Measurements from ENCODE around the gene LRP1.

Gene LRP1

GRCh38 chr12:57103856-57104255 is 24.4 kb upstream of the LRP1 start:
- H3K36me3 ChIP-seq (ENCODE audit: control insufficient read depth in 5 of 5, insufficient read depth in 5 of 5, low read length in 5 of 5), result peaks cover 0 to 81% (median 67%) of the 10 kb centered on the region in 5 donors
- no peaks in the 10 kb centered on the region for H3K9me3 ChIP-seq (ENCODE audit: control insufficient read depth in 5 of 5, low read length in 5 of 5)
- H3K4me3 ChIP-seq (ENCODE audit: low read depth in 1 of 5, low read length in 5 of 5), result no peak overlapping the region
- peaks cover 3 to 15% (median 10%) of the 10 kb centered on the region in 5 donors for H3K4me1 ChIP-seq (ENCODE audit: control insufficient read depth in 5 of 5, insufficient read depth in 5 of 5, low read length in 5 of 5)
- H3K9ac ChIP-seq (ENCODE audit: low read length in 5 of 5), result no peak overlapping the region
- no peaks in the 10 kb centered on the region for H3K27me3 ChIP-seq (ENCODE audit: control insufficient read depth in 5 of 5, insufficient read depth in 4 of 5, low read length in 5 of 5)
- H3K27ac ChIP-seq (ENCODE audit: low read depth, low read length), result no peak overlapping the region

- no peak overlapping the region for H3K27ac ChIP-seq (ENCODE audit: low read depth, low read length)
- no peaks in the 10 kb centered on the region for H3K9me3 ChIP-seq (ENCODE audit: control insufficient read depth in 5 of 5, low read length in 5 of 5)
- no peak overlapping the region for H3K4me3 ChIP-seq (ENCODE audit: low read depth in 1 of 5, low read length in 5 of 5)
- H3K4me1 ChIP-seq (ENCODE audit: control insufficient read depth in 5 of 5, insufficient read depth in 5 of 5, low read length in 5 of 5), result peaks cover 3 to 17% (median 13%) of the 10 kb centered on the region in 5 donors
- no peak overlapping the region for H3K9ac ChIP-seq (ENCODE audit: low read length in 5 of 5)
- no peaks in the 10 kb centered on the region for H3K27me3 ChIP-seq (ENCODE audit: control insufficient read depth in 5 of 5, insufficient read depth in 4 of 5, low read length in 5 of 5)
- peaks cover 0 to 76% (median 61%) of the 10 kb centered on the region in 5 donors for H3K36me3 ChIP-seq (ENCODE audit: control insufficient read depth in 5 of 5, insufficient read depth in 5 of 5, low read length in 5 of 5)
Measured at GRCh38 chr12:57104292-57104910, 23.9 kb upstream of the LRP1 start.

GRCh38 chr12:57105011-57105753 is 23.1 kb upstream of the LRP1 start:
- no peaks in the 10 kb centered on the region for H3K27me3 ChIP-seq (ENCODE audit: control insufficient read depth in 5 of 5, insufficient read depth in 4 of 5, low read length in 5 of 5)
- peaks cover 3 to 25% (median 21%) of the 10 kb centered on the region in 5 donors for H3K4me1 ChIP-seq (ENCODE audit: control insufficient read depth in 5 of 5, insufficient read depth in 5 of 5, low read length in 5 of 5)
- no peaks in the 10 kb centered on the region for H3K9me3 ChIP-seq (ENCODE audit: control insufficient read depth in 5 of 5, low read length in 5 of 5)
- no peak overlapping the region for H3K4me3 ChIP-seq (ENCODE audit: low read depth in 1 of 5, low read length in 5 of 5)
- H3K9ac ChIP-seq (ENCODE audit: low read length in 5 of 5), result no peak overlapping the region
- no peak overlapping the region for H3K27ac ChIP-seq (ENCODE audit: low read depth, low read length)
- H3K36me3 ChIP-seq (ENCODE audit: control insufficient read depth in 5 of 5, insufficient read depth in 5 of 5, low read length in 5 of 5), result peaks cover 0 to 68% (median 53%) of the 10 kb centered on the region in 5 donors

GRCh38 chr12:57106021-57106708 is 22.1 kb upstream of the LRP1 start:
- H3K4me1 ChIP-seq (ENCODE audit: control insufficient read depth in 5 of 5, insufficient read depth in 5 of 5, low read length in 5 of 5), result peaks cover 3 to 31% (median 30%) of the 10 kb centered on the region in 5 donors
- H3K9ac ChIP-seq (ENCODE audit: low read length in 5 of 5), result no peak overlapping the region
- no peaks in the 10 kb centered on the region for H3K27me3 ChIP-seq (ENCODE audit: control insufficient read depth in 5 of 5, insufficient read depth in 4 of 5, low read length in 5 of 5)
- H3K9me3 ChIP-seq (ENCODE audit: control insufficient read depth in 5 of 5, low read length in 5 of 5), result no peaks in the 10 kb centered on the region
- H3K4me3 ChIP-seq (ENCODE audit: low read depth in 1 of 5, low read length in 5 of 5), result no peak overlapping the region
- no peak overlapping the region for H3K27ac ChIP-seq (ENCODE audit: low read depth, low read length)
- peaks cover 0 to 63% (median 53%) of the 10 kb centered on the region in 5 donors for H3K36me3 ChIP-seq (ENCODE audit: control insufficient read depth in 5 of 5, insufficient read depth in 5 of 5, low read length in 5 of 5)

- no peak overlapping the region for H3K27ac ChIP-seq (ENCODE audit: low read depth, low read length)
- H3K9me3 ChIP-seq (ENCODE audit: control insufficient read depth in 5 of 5, low read length in 5 of 5), result no peaks in the 10 kb centered on the region
- no peak overlapping the region for H3K4me3 ChIP-seq (ENCODE audit: low read depth in 1 of 5, low read length in 5 of 5)
- H3K4me1 ChIP-seq (ENCODE audit: control insufficient read depth in 5 of 5, insufficient read depth in 5 of 5, low read length in 5 of 5), result peaks cover 7 to 44% (median 41%) of the 10 kb centered on the region in 5 donors
- no peaks in the 10 kb centered on the region for H3K27me3 ChIP-seq (ENCODE audit: control insufficient read depth in 5 of 5, insufficient read depth in 4 of 5, low read length in 5 of 5)
- peaks cover 0 to 50% (median 46%) of the 10 kb centered on the region in 5 donors for H3K36me3 ChIP-seq (ENCODE audit: control insufficient read depth in 5 of 5, insufficient read depth in 5 of 5, low read length in 5 of 5)
- no peak overlapping the region for H3K9ac ChIP-seq (ENCODE audit: low read length in 5 of 5)
Measured at GRCh38 chr12:57107456-57108155, 20.7 kb upstream of the LRP1 start.

GRCh38 chr12:57109207-57110103 is 18.8 kb upstream of the LRP1 start:
- Histone ChIP-seq H3K27ac (ENCODE audit: low read depth, low read length) (peak overlapping the region; percentile 100), H3K4me1 (ENCODE audit: control insufficient read depth in 5 of 5, insufficient read depth in 5 of 5, low read length in 5 of 5) (peaks cover 7 to 46% (median 43%) of the 10 kb centered on the region in 5 donors), H3K9me3 (ENCODE audit: control insufficient read depth in 5 of 5, low read length in 5 of 5) (no peaks in the 10 kb centered on the region), H3K9ac (ENCODE audit: low read length in 5 of 5) (peak overlapping the region in 4 of 5 donors; percentile 44 to 96 (median 94)), H3K36me3 (ENCODE audit: control insufficient read depth in 5 of 5, insufficient read depth in 5 of 5, low read length in 5 of 5) (peaks cover 0 to 41% (median 37%) of the 10 kb centered on the region in 5 donors), H3K27me3 (ENCODE audit: control insufficient read depth in 5 of 5, insufficient read depth in 4 of 5, low read length in 5 of 5) (no peaks in the 10 kb centered on the region), H3K4me3 (ENCODE audit: low read depth in 1 of 5, low read length in 5 of 5) (peak overlapping the region; percentile 78 to 98 (median 94))

- peaks cover 0 to 32% (median 28%) of the 10 kb centered on the region in 5 donors for H3K36me3 ChIP-seq (ENCODE audit: control insufficient read depth in 5 of 5, insufficient read depth in 5 of 5, low read length in 5 of 5)
- no peaks in the 10 kb centered on the region for H3K27me3 ChIP-seq (ENCODE audit: control insufficient read depth in 5 of 5, insufficient read depth in 4 of 5, low read length in 5 of 5)
- H3K4me3 ChIP-seq (ENCODE audit: low read depth in 1 of 5, low read length in 5 of 5), result peak overlapping the region; percentile 78 to 98 (median 94)
- H3K9ac ChIP-seq (ENCODE audit: low read length in 5 of 5), result peak overlapping the region; percentile 84 to 99 (median 95)
- peaks cover 7 to 46% (median 43%) of the 10 kb centered on the region in 5 donors for H3K4me1 ChIP-seq (ENCODE audit: control insufficient read depth in 5 of 5, insufficient read depth in 5 of 5, low read length in 5 of 5)
- no peaks in the 10 kb centered on the region for H3K9me3 ChIP-seq (ENCODE audit: control insufficient read depth in 5 of 5, low read length in 5 of 5)
- peak overlapping the region; percentile 100 for H3K27ac ChIP-seq (ENCODE audit: low read depth, low read length)
Measured at GRCh38 chr12:57110104-57111030, 17.9 kb upstream of the LRP1 start.

GRCh38 chr12:57111031-57111734 is 17.1 kb upstream of the LRP1 start, which contains the start of gene STAT6:
Gene STAT6 (minus strand): TSS chr12:57111362. CDS start chr12:57108278, 3,084 bp downstream.
- Histone ChIP-seq H3K27ac (ENCODE audit: low read depth, low read length) (peak within 1 kb of the TSS; percentile 100), H3K36me3 (ENCODE audit: control insufficient read depth in 5 of 5, insufficient read depth in 5 of 5, low read length in 5 of 5) (peaks cover 0 to 24% (median 20%) of the 10 kb centered on the region in 5 donors), H3K9ac (ENCODE audit: low read length in 5 of 5) (peak within 1 kb of the TSS; percentile 84 to 99 (median 95)), H3K4me3 (ENCODE audit: low read depth in 1 of 5, low read length in 5 of 5) (peak within 1 kb of the TSS; percentile 78 to 98 (median 94)), H3K27me3 (ENCODE audit: control insufficient read depth in 5 of 5, insufficient read depth in 4 of 5, low read length in 5 of 5) (no peaks in the 10 kb centered on the region), H3K9me3 (ENCODE audit: control insufficient read depth in 5 of 5, low read length in 5 of 5) (no peaks in the 10 kb centered on the region), H3K4me1 (ENCODE audit: control insufficient read depth in 5 of 5, insufficient read depth in 5 of 5, low read length in 5 of 5) (peaks cover 7 to 46% (median 43%) of the 10 kb centered on the region in 5 donors)
